K562 (cell line): ENCODE data around the gene ELP5. TPM values are rescaled to one million over a fixed set of nuclear protein-coding genes. Genes with fewer than 3 reads are reported as not detected.

Experiments
- ATAC-seq: fragments of 200-7000 bp; cut with Tn5 transposase; 3 replicates; pipeline ENCODE4 v1.9.1; 2020; ENCODE audit warnings: moderate library complexity
- BruUV-seq: library from RNA; stranded (reverse); fragments of 400-500 nt; replicated peaks from 2 replicates; lab custom pipeline; 2021; lab: Mats Ljungman, UMichigan
- CTCF ChIA-PET: fragments of 300-600 bp; formaldehyde crosslinking; extraction: SDS; loops from one replicate; lab custom pipeline; 2021; ENCODE audit warnings: low intra/inter-chr PET ratio; lab: Yijun Ruan, JAX
- POLR2A ChIA-PET: fragments of 300-600, 350-650 bp; sonication (Branson Sonifier 250); formaldehyde crosslinking; extraction: SDS; loops from one replicate; lab custom pipeline; 2021; ENCODE audit warnings: antibody characterized with exemption, inconsistent platforms; lab: Yijun Ruan, JAX
- DNase-seq, 4 experiments: peaks; one replicate each; pipeline versions ENCODE4 v3.0.0 to v3.0.0-alpha.2; 2011 to 2018; ENCODE audit warnings: low spot score in 3 of 4, mixed read lengths in 3 of 4; ENCODE audit errors: extremely low read depth in 1 of 4
- FAIRE-seq: peaks from 2 replicates; lab custom pipeline; 2011; peaks lifted over from hg19 to GRCh38; lab: Jason Lieb, UNC
- H2AFZ ChIP-seq: 2 replicates; pipeline ENCODE4 v1.6.0; 2011; ENCODE audit warnings: low read depth, low read length, control low read depth, inconsistent platforms
- H3K27ac ChIP-seq: fragments of 200-600 bp; 3 replicates; pipeline ENCODE4 v1.8.0; 2011; ENCODE audit warnings: low read depth, mild to moderate bottlenecking, control low read depth, inconsistent platforms, low read length, moderate library complexity, mixed read lengths; ENCODE audit errors: extremely low read depth
- H3K27me3 ChIP-seq, 2 experiments: fragments of 300-600 bp in 1 of 2; 2 replicates in 1 of 2; 3 replicates in 1 of 2; pipeline versions ENCODE4 v1.6.0 to v1.8.0; 2011; ENCODE audit warnings: inconsistent platforms in 2 of 2, low read length in 2 of 2, mild to moderate bottlenecking in 1 of 2, mixed read lengths in 1 of 2, moderate library complexity in 1 of 2; ENCODE audit not compliant: control insufficient read depth in 2 of 2, insufficient read depth in 2 of 2
- H3K36me3 ChIP-seq: fragments of 300-600 bp; 3 replicates; pipeline ENCODE4 v1.8.0; 2011; ENCODE audit warnings: mild to moderate bottlenecking, low read length, inconsistent platforms; ENCODE audit not compliant: control insufficient read depth, insufficient read depth
- H3K4me1 ChIP-seq, 2 experiments: fragments of 200-600 bp in 1 of 2; replicated peaks in 1 of 2; 2 replicates in 1 of 2; 3 replicates in 1 of 2; pipeline versions ENCODE4 v1.5.1 to v1.8.0; 2011; ENCODE audit warnings: inconsistent platforms in 2 of 2, low read length in 2 of 2, mild to moderate bottlenecking in 1 of 2, mixed read lengths in 1 of 2, moderate library complexity in 1 of 2; ENCODE audit not compliant: control insufficient read depth in 2 of 2, insufficient read depth in 2 of 2
- H3K4me2 ChIP-seq: 2 replicates; pipeline ENCODE4 v1.6.1; 2011; ENCODE audit warnings: low read length, control low read depth, inconsistent platforms, mixed read lengths; ENCODE audit not compliant: insufficient read depth
- H3K4me3 ChIP-seq: fragments of 200-600 bp; sonication (generic), shearing (Covaris generic); 2 replicates; pipeline ENCODE4 v1.5.1; 2016; ENCODE audit warnings: control low read depth, inconsistent platforms
- H3K79me2 ChIP-seq: fragments of 200-600 bp; 3 replicates; pipeline ENCODE4 v1.8.0; 2011; ENCODE audit warnings: low read length, inconsistent platforms; ENCODE audit not compliant: control insufficient read depth, insufficient read depth
- H3K9ac ChIP-seq, 2 experiments: 2 replicates each; pipeline versions ENCODE4 v1.6.0 to v1.6.1; 2011; ENCODE audit warnings: low read depth in 2 of 2, low read length in 2 of 2, control low read depth in 1 of 2, inconsistent platforms in 1 of 2, mild to moderate bottlenecking in 1 of 2, mixed read lengths in 1 of 2; ENCODE audit not compliant: insufficient read depth in 1 of 2
- H3K9me1 ChIP-seq: one replicate; pipeline ENCODE4 v1.6.0; 2011; ENCODE audit warnings: inconsistent platforms, mild to moderate bottlenecking, low read length, moderate library complexity; ENCODE audit not compliant: control insufficient read depth, insufficient read depth
- H3K9me3 ChIP-seq: replicated peaks from 2 replicates; pipeline ENCODE4 v1.5.1; 2011; ENCODE audit warnings: low read depth, low read length, inconsistent platforms; ENCODE audit not compliant: control insufficient read depth, insufficient read depth
- H4K20me1 ChIP-seq: replicated peaks from 2 replicates; pipeline ENCODE4 v1.6.1; 2011; ENCODE audit warnings: low read length, inconsistent platforms, mixed read lengths; ENCODE audit not compliant: control insufficient read depth, insufficient read depth
- BCL6 ChIP-seq: fragments of 250-450 bp; sonication (Bioruptor Pico); IDR thresholded peaks from 2 replicates; pipeline ENCODE4 v1.4.0; 2020
- BCOR ChIP-seq: fragments of 450-650 bp; IDR thresholded peaks from 2 replicates; pipeline ENCODE4 v1.6.1; 2016
- CC2D1A ChIP-seq: fragments of 450-650 bp; IDR thresholded peaks from 2 replicates; pipeline ENCODE4 v1.6.1; 2017; ENCODE audit warnings: mild to moderate bottlenecking
- EGR1 ChIP-seq: fragments of 450-650 bp; conservative IDR thresholded peaks from 2 replicates; pipeline ENCODE4 v1.6.1; 2017; ENCODE audit warnings: mild to moderate bottlenecking
- IRF2 ChIP-seq: sonication (generic); formaldehyde crosslinking; IDR thresholded peaks from 2 replicates; pipeline ENCODE4 v1.8.1; 2022; ENCODE audit warnings: mild to moderate bottlenecking, missing genetic modification reagents
- POLR2A ChIP-seq: fragments of 450-650 bp; conservative IDR thresholded peaks from 2 replicates; pipeline ENCODE4 v1.6.1; 2016
- POLR2AphosphoS2 ChIP-seq: IDR thresholded peaks from 2 replicates; pipeline ENCODE4 v1.6.1; 2012; ENCODE audit warnings: low read length, improper control_type of control experiment
- POLR2G ChIP-seq: fragments of 200-400 bp; formaldehyde crosslinking; IDR thresholded peaks from 2 replicates; pipeline ENCODE4 v1.6.1; 2017; ENCODE audit warnings: low read depth, mild to moderate bottlenecking, antibody characterized with exemption, low read length, moderate library complexity
- RBFOX2 ChIP-seq: fragments of 200-400 bp; formaldehyde crosslinking; IDR thresholded peaks from 2 replicates; pipeline ENCODE4 v1.6.1; 2017; ENCODE audit warnings: low read depth, mild to moderate bottlenecking, low read length, moderate library complexity
- RBM14 ChIP-seq: fragments of 200-400 bp; formaldehyde crosslinking; IDR thresholded peaks from 2 replicates; pipeline ENCODE4 v1.6.1; 2018; ENCODE audit warnings: low read depth, mild to moderate bottlenecking, low read length, moderate library complexity, borderline replicate concordance; ENCODE audit not compliant: insufficient read depth
- SP2 ChIP-seq: IDR thresholded peaks from 2 replicates; pipeline ENCODE4 v1.6.1; 2011; ENCODE audit warnings: mild to moderate bottlenecking, low read depth, low read length, moderate library complexity; ENCODE audit not compliant: poor library complexity, severe bottlenecking; ENCODE audit errors: extremely low read depth
- SUPT5H ChIP-seq: fragments of 450-650 bp; IDR thresholded peaks from 2 replicates; pipeline ENCODE4 v1.6.1; 2016
- ZBTB33 ChIP-seq: sonication (generic); formaldehyde crosslinking; IDR thresholded peaks from 2 replicates; pipeline ENCODE4 v1.8.1; 2023; ENCODE audit warnings: mild to moderate bottlenecking, missing genetic modification reagents
- WGBS: fragments of 100-300 bp; shearing (Covaris generic); methylation state at CpG from one replicate; pipeline ENCODE4 v1.1.6; 2016; ENCODE audit warnings: low coverage, mixed read lengths; ENCODE audit not compliant: insufficient coverage; ENCODE audit errors: missing lambda C conversion rate; 5-methylcytosine and 5-hydroxymethylcytosine counted together
- in situ Hi-C: fragments of 300-500 bp; cut with MboI; formaldehyde crosslinking; loops from 4 replicates; pipeline ENCODE4 v1.15.0; 2018; ENCODE audit warnings: inconsistent platforms, mixed read lengths
- intact Hi-C: fragments of 100-400 bp; cut with micrococcal nuclease; formaldehyde crosslinking; loops from 2 replicates; pipeline ENCODE4 v1.14.2; 2022
- polyA plus RNA-seq, 8 experiments: library from polyadenylated mRNA; depleted of rRNA in 4 of 8; stranded (reverse) in 5 of 8; unstranded in 3 of 8; fragments of >200 nt; fragmentation: Nextera tagmentation in 2 of 8; fragmentation: Illumina TruSeq in 1 of 8; extraction: Ambion mirVana in 2 of 8; extraction: Trizol in 1 of 8; gene quantifications; 2 replicates each; pipeline versions ENCODE4 v1.2.1 to v1.2.3, GENCODE V29; 2011 to 2014; ENCODE audit warnings: inconsistent platforms in 1 of 8, missing spikeins in 1 of 8
- total RNA-seq, 7 experiments: library from RNA; depleted of rRNA in 6 of 7; stranded (reverse); fragments of >200 nt in 6 of 7; fragmentation: Illumina TruSeq in 2 of 7; extraction: Trizol in 2 of 7; gene quantifications; 2 replicates each; pipeline versions ENCODE4 v1.2.1 to v1.2.3, GENCODE V29; 2011 to 2021; ENCODE audit warnings: low replicate concordance in 1 of 7

Gene ELP5
- total and polyA plus RNA-seq, 9 of the 15 experiments (the other 6 are each of a cell fraction or from before 2014, with no cell fraction given), result 25.7 to 77.9 (median 52.9) TPM

- H3K27ac ChIP-seq, result no peak overlapping the region
- 96% methylated on average over 17 of the region's 54 CpGs for WGBS
- no peak overlapping the region; a peak in 1 of 4 replicates for H3K9ac ChIP-seq
- no peaks in the 10 kb centered on the region for H3K27me3 ChIP-seq
- intact Hi-C loops (no loop called here), in situ Hi-C loops (no loop called here)
- CTCF ChIA-PET, result no interaction called here
- no peaks in the 10 kb centered on the region for H3K79me2 ChIP-seq
- no peak for ATAC-seq
- H3K4me3 ChIP-seq, result no peak overlapping the region
- peaks cover 43% of the 10 kb centered on the region; the same call in 2 of the 3 replicates for H3K36me3 ChIP-seq
- POLR2A ChIA-PET, result interaction anchor here (1.3 kb wide), 1 partner anchor 9 kb away, joined by 4 read pairs; the partner anchor contains the start of gene CTDNEP1
- no peak overlapping the region for H2AFZ ChIP-seq
- H3K9me3 ChIP-seq, result no peaks in the 10 kb centered on the region
- no peak overlapping the region for H3K4me2 ChIP-seq
- DNase-seq, result no peak
- TF ChIP-seq CC2D1A (no peak), EGR1 (no peak), POLR2G (peak; percentile 34), BCL6 (CRISPR knock-in tag) (no peak), SUPT5H (0 out of 2 replicates have a peak, but pooled peaks have one; percentile 35), ZBTB33 (CRISPR knock-in tag) (peak; percentile 63), RBFOX2 (peak; percentile 62), IRF2 (CRISPR knock-in tag) (no peak), RBM14 (no peak), POLR2AphosphoS2 (peak; percentile 73; the same call in 1 of the 2 replicates), POLR2A (peak; percentile 35; the same call in 1 of the 2 replicates), BCOR (no peak), SP2 (no peak)
- peaks cover 10 to 35% of the 10 kb centered on the region in 2 experiments; a peak in 4 of 5 replicates for H3K4me1 ChIP-seq
- no peaks in the 10 kb centered on the region for H3K9me1 ChIP-seq
- BruUV-seq, result no TSS peak
- FAIRE-seq, result no peak
- H4K20me1 ChIP-seq, result no peaks in the 10 kb centered on the region
These were observed 8.8 kb downstream of the ELP5 start for GRCh38 chr17:7260651-7261378.
